WERI-Rb-1 (cell line): ENCODE measurements around the gene STRN.

Source experiments
- DNase-seq: peaks from one replicate; pipeline ENCODE4 v3.0.0-alpha.2; 2020
- H3K27ac ChIP-seq: fragments of 250-450 bp; sonication (Bioruptor Pico); 2 replicates; pipeline ENCODE4 v1.5.1; 2020; ENCODE audit warnings: mild to moderate bottlenecking, moderate library complexity
- H3K27me3 ChIP-seq: fragments of 250-450 bp; sonication (Bioruptor Pico); 2 replicates; pipeline ENCODE4 v1.5.1; 2021; ENCODE audit warnings: mild to moderate bottlenecking, low read depth, moderate library complexity; ENCODE audit not compliant: insufficient read depth, severe bottlenecking
- H3K36me3 ChIP-seq: fragments of 250-450 bp; sonication (Bioruptor Pico); 2 replicates; pipeline ENCODE4 v1.5.1; 2020; ENCODE audit warnings: mild to moderate bottlenecking, moderate library complexity
- H3K4me3 ChIP-seq: 2 replicates; pipeline ENCODE4 v1.5.1; 2011; ENCODE audit warnings: low read depth, mild to moderate bottlenecking, control low read depth, low read length
- H3K9me3 ChIP-seq: fragments of 250-450 bp; sonication (Bioruptor Pico); 2 replicates; pipeline ENCODE4 v1.5.1; 2021; ENCODE audit warnings: mild to moderate bottlenecking, moderate library complexity; ENCODE audit not compliant: severe bottlenecking
- CTCF ChIP-seq: IDR thresholded peaks from 2 replicates; pipeline ENCODE4 v1.5.1; 2011; ENCODE audit warnings: low read depth, mild to moderate bottlenecking, control low read depth, inconsistent platforms, low read length

The STRN gene

GRCh38 chr2:36960005-36960675, 6.2 kb downstream of the STRN start:
- no peak for TF ChIP-seq CTCF
- no peak for DNase-seq
- H3K27me3 ChIP-seq, result no peaks in the 10 kb centered on the region
- no peak overlapping the region for H3K27ac ChIP-seq
- no peak overlapping the region for H3K4me3 ChIP-seq
- 0 out of 2 replicates have a peak, but pooled peaks cover 4% of the 10 kb centered on the region for H3K36me3 ChIP-seq
- no peaks in the 10 kb centered on the region for H3K9me3 ChIP-seq

- Histone ChIP-seq H3K27me3 (no peaks in the 10 kb centered on the region), H3K4me3 (no peak overlapping the region), H3K27ac (no peak overlapping the region), H3K9me3 (no peaks in the 10 kb centered on the region), H3K36me3 (0 out of 2 replicates have a peak, but pooled peaks cover 2% of the 10 kb centered on the region)
- TF ChIP-seq CTCF, result no peak
- no peak for DNase-seq
Observed at GRCh38 chr2:36954977-36955607, 11.2 kb downstream of the STRN start.

GRCh38 chr2:36952748-36953197, 13.6 kb downstream of the STRN start:
- Histone ChIP-seq H3K36me3 (no peaks in the 10 kb centered on the region), H3K4me3 (no peak overlapping the region), H3K9me3 (no peaks in the 10 kb centered on the region), H3K27me3 (no peaks in the 10 kb centered on the region), H3K27ac (no peak overlapping the region)
- DNase-seq, result no peak
- TF ChIP-seq CTCF, result no peak

- TF ChIP-seq CTCF, result no peak
- Histone ChIP-seq H3K4me3 (no peak overlapping the region), H3K9me3 (no peaks in the 10 kb centered on the region), H3K27me3 (no peaks in the 10 kb centered on the region), H3K36me3 (no peaks in the 10 kb centered on the region), H3K27ac (no peak overlapping the region)
- DNase-seq, result no peak
Observed at GRCh38 chr2:36951574-36951973, 14.8 kb downstream of the STRN start.

GRCh38 chr2:36951027-36951518, 15.3 kb downstream of the STRN start:
- DNase-seq, result no peak
- no peaks in the 10 kb centered on the region for H3K27me3 ChIP-seq
- H3K36me3 ChIP-seq, result no peaks in the 10 kb centered on the region
- TF ChIP-seq CTCF, result no peak
- no peak overlapping the region for H3K27ac ChIP-seq
- H3K9me3 ChIP-seq, result no peaks in the 10 kb centered on the region
- H3K4me3 ChIP-seq, result no peak overlapping the region
